ENCODE measurements around the gene CACNA1B. TPM values are rescaled to one million over a fixed set of nuclear protein-coding genes. Genes with fewer than 3 reads are reported as not detected.
A peak's percentile ranks its signal among the peaks of the same experiment; 100 is the strongest.

Gene CACNA1B
- total RNA-seq, 4 donors from 2014 or later, result 0.13 to 0.42 (median 0.31) TPM

GRCh38 chr9:137907776-137908175 is 30.2 kb downstream of the CACNA1B start:
- Histone ChIP-seq H3K27me3 (peaks cover 0 to 55% (median 0%) of the 10 kb centered on the region in 4 donors), H3K4me1 (no peaks in the 10 kb centered on the region), H3K4me3 (no peak overlapping the region), H3K36me3 (no peaks in the 10 kb centered on the region), H3K9me3 (peaks cover 0 to under 1% (median 0%) of the 10 kb centered on the region in 4 donors), H3K27ac (replicated peaks in 1 of 4) (no peak overlapping the region)
- TF ChIP-seq POLR2A (IDR thresholded peaks at IDR 0.05; ENCODE audit: low read depth) (no peak), CTCF (IDR thresholded peaks at IDR 0.05) (no peak), POLR2AphosphoS5 (IDR thresholded peaks at IDR 0.05) (no peak)
- 67% methylated on average over 10 of the region's 10 CpGs for WGBS
- intact Hi-C loops (cut with DNase I), result no loop called here
- no peak for DNase-seq (ENCODE audit: extremely low spot score)

DNA sequence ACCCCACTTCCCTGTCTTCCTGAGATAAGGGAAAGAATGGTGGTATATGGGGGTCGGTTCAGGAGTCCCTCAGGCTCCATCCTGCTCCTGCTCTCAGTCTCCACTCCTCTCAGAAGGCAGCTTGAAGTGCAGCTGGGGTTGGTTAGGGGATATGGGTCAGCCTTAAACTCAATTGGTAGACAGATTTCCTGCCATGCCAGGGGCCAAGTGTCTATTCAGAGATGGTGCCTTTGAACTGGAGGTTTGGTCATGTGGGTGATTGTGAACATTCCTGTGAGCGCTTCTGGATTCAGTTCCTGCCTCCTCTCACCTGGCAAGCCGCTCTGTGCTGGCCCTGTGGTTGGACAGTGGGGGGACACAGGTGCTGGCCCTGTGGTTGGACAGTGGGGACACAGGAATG is 35.1 kb downstream of the CACNA1B start:
- no peak for DNase-seq (ENCODE audit: extremely low spot score)
- H3K4me1 ChIP-seq, result no peaks in the 10 kb centered on the region
- no peak overlapping the region for H3K4me3 ChIP-seq
- no peak overlapping the region for H3K27ac ChIP-seq (replicated peaks in 1 of 4)
- TF ChIP-seq CTCF (IDR thresholded peaks at IDR 0.05) (no peak), POLR2A (IDR thresholded peaks at IDR 0.05; ENCODE audit: low read depth) (no peak), POLR2AphosphoS5 (IDR thresholded peaks at IDR 0.05) (no peak), EP300 (IDR thresholded peaks at IDR 0.05) (no peak)
- H3K9me3 ChIP-seq, result no peaks in the 10 kb centered on the region
- 83% methylated on average over 2 of the region's 3 CpGs for WGBS
- H3K36me3 ChIP-seq, result no peaks in the 10 kb centered on the region
- intact Hi-C loops (cut with DNase I), result no loop called here
- H3K27me3 ChIP-seq, result peaks cover 0 to 81% (median 0%) of the 10 kb centered on the region in 4 donors

DNA sequence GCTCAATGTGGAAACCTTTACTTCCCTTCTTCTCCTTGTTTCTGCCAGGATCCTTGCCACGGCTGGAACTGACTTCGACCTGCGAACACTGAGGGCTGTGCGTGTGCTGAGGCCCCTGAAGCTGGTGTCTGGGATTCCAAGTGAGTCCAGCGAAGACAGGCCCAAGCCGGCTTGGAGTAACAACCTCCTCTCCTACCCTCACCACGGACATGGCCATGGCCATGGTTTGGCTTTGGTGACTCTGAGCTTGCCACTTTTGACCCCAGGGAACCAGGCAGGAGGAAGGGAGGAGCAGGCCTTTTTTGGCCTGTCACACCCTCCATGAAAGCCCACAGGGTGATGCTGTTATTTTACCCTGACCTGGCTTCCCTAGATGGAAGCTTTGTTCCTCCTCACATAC is 35.5 kb downstream of the CACNA1B start:
- Histone ChIP-seq H3K27ac (replicated peaks in 1 of 4) (no peak overlapping the region), H3K27me3 (peaks cover 0 to 84% (median 0%) of the 10 kb centered on the region in 4 donors), H3K36me3 (no peaks in the 10 kb centered on the region), H3K4me3 (no peak overlapping the region), H3K9me3 (no peaks in the 10 kb centered on the region), H3K4me1 (peaks cover 0 to under 1% (median 0%) of the 10 kb centered on the region in 4 donors)
- TF ChIP-seq POLR2A (IDR thresholded peaks at IDR 0.05; ENCODE audit: low read depth) (no peak), EP300 (IDR thresholded peaks at IDR 0.05) (no peak), POLR2AphosphoS5 (IDR thresholded peaks at IDR 0.05) (no peak), CTCF (IDR thresholded peaks at IDR 0.05) (no peak)
- 79% methylated on average over 7 of the region's 7 CpGs for WGBS
- DNase-seq (ENCODE audit: extremely low spot score), result no peak
- intact Hi-C loops (cut with DNase I), result no loop called here

DNA sequence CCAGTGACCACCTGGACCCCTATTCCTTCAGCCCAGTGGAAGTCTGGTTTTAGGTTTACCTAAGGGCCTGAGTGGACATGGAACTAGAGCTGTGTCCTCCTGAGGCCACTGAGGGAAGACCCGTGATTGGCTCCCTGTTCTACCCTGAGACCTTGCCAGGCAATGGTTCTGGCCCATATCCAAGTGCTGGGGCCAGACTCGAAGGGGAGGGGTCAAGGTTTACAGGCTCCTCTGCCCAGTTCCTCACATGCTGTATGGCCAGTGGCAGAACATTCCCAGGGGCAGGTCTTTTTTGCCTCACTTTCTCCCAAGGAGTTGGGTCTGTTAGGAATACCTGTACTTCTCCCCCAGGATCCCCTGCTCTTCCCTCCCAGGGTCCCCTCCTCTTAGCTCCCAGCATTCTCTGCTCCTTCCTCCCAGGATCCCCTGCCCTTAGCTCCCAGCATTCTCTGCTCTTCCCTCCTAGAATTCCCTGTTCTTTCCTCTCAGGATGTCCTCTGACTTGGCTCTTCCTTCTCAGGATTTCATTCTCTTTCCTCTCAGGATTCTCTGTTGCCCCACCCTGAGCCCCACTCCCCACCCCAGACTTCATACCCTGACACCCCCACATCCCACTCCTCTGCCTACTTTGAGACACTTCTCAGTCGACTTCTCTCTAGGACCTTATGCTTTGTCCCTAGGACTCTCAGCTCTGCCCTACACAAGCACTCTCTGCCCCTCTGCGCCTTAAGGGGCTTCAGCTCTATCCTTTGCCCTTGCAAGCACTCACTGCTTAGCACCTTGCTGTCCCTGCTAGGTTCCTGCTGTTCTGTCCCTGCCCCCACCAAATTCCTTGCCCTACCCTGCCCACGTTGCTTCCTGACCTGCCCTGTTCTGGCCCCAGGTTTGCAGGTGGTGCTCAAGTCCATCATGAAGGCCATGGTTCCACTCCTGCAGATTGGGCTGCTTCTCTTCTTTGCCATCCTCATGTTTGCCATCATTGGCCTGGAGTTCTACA is 36.5 kb downstream of the CACNA1B start:
- WGBS, result 72% methylated on average over 5 of the region's 5 CpGs
- Histone ChIP-seq H3K9me3 (no peaks in the 10 kb centered on the region), H3K36me3 (no peaks in the 10 kb centered on the region), H3K27ac (replicated peaks in 1 of 4) (no peak overlapping the region), H3K4me3 (no peak overlapping the region), H3K4me1 (peaks cover 0 to 10% (median 7%) of the 10 kb centered on the region in 4 donors), H3K27me3 (peaks cover 0 to 84% (median 0%) of the 10 kb centered on the region in 4 donors)
- TF ChIP-seq POLR2A (IDR thresholded peaks at IDR 0.05; ENCODE audit: low read depth) (no peak), EP300 (IDR thresholded peaks at IDR 0.05) (no peak), CTCF (IDR thresholded peaks at IDR 0.05) (no peak), POLR2AphosphoS5 (IDR thresholded peaks at IDR 0.05) (no peak)
- peak; percentile 34 for DNase-seq (ENCODE audit: extremely low spot score)
- intact Hi-C loops (cut with DNase I), result no loop called here

Measured in esophagus muscularis mucosa (tissue), 4 donors.